ENCODE results near the gene UNC80. TPM values are rescaled to one million over a fixed set of nuclear protein-coding genes. Genes with fewer than 3 reads are reported as not detected.

Gene UNC80
- total RNA-seq, 1 experiment from 2014 or later: 0.17 TPM

DNA sequence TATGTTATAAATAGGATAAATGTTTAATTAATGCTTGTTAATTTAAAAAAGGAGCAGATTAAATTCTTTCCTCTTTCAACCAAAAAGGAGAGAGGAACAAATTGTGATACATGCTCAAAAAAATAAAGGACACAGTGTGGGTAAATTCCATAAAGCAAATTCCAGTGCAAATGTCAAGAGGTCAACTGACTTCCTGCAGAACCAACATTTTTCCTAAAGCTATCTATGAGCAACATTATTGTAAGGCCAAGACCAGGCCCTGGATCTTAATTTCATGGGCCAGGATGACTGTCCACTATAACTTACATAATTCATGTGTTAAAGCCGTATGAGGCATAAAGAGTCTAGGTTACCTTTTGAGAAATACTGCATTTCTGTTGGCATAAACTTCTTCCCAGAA is 136.9 kb downstream of the UNC80 start:
- H3K4me3 ChIP-seq (ENCODE audit: insufficient read depth, low read depth, low read length): no peak overlapping the region
- H3K27me3 ChIP-seq (ENCODE audit: control insufficient read depth, insufficient read depth, low read length): no peaks in the 10 kb centered on the region
- no peaks in the 10 kb centered on the region for H3K36me3 ChIP-seq (replicated peaks; ENCODE audit: control insufficient read depth, insufficient read depth, low read length)
- DNase-seq: no peak

- Histone ChIP-seq H3K27me3 (ENCODE audit: control insufficient read depth, insufficient read depth, low read length) (no peaks in the 10 kb centered on the region), H3K36me3 (replicated peaks; ENCODE audit: control insufficient read depth, insufficient read depth, low read length) (no peaks in the 10 kb centered on the region), H3K4me3 (ENCODE audit: insufficient read depth, low read depth, low read length) (no peak overlapping the region)
- no peak for DNase-seq
These were observed 139.9 kb downstream of the UNC80 start for GRCh38 chr2:209911486-209911885.

DNA sequence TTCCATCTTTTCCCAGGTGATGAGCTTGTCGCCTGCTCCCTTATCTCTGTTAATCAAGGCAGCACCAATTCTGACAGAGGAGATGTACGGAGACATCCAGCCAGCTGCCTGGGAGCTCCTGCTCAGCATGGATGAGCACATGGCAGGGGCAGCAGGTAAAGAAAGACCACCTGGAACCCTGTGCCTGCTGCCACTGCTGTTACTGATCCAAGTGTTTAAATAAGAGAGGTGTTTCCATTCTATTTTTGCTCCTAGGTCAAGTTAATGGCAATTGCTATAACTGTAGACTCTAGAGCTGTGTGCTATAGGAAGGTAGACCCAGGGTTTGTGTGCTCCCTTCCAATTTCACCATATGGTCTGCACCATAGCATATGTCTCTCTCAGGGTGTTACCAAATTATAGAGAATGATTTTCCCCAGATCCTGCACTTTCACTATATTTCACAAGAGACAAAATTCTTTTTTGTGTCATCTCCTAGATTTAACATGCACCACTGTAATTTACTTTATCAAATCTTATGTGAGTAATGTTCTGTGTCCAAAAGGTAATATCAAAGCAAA is 142.2 kb downstream of the UNC80 start:
- Histone ChIP-seq H3K36me3 (replicated peaks; ENCODE audit: control insufficient read depth, insufficient read depth, low read length) (no peaks in the 10 kb centered on the region), H3K4me3 (ENCODE audit: insufficient read depth, low read depth, low read length) (no peak overlapping the region), H3K27me3 (ENCODE audit: control insufficient read depth, insufficient read depth, low read length) (no peaks in the 10 kb centered on the region)
- DNase-seq: no peak

GRCh38 chr2:209917154-209917771 is 145.6 kb downstream of the UNC80 start:
- Histone ChIP-seq H3K36me3 (replicated peaks; ENCODE audit: control insufficient read depth, insufficient read depth, low read length) (no peaks in the 10 kb centered on the region), H3K27me3 (ENCODE audit: control insufficient read depth, insufficient read depth, low read length) (no peaks in the 10 kb centered on the region), H3K4me3 (ENCODE audit: insufficient read depth, low read depth, low read length) (no peak overlapping the region)
- DNase-seq: no peak

GRCh38 chr2:209918251-209918650 is 146.6 kb downstream of the UNC80 start:
- no peak for DNase-seq
- Histone ChIP-seq H3K4me3 (ENCODE audit: insufficient read depth, low read depth, low read length) (no peak overlapping the region), H3K36me3 (replicated peaks; ENCODE audit: control insufficient read depth, insufficient read depth, low read length) (no peaks in the 10 kb centered on the region), H3K27me3 (ENCODE audit: control insufficient read depth, insufficient read depth, low read length) (no peaks in the 10 kb centered on the region)

GRCh38 chr2:209922116-209922515 is 150.5 kb downstream of the UNC80 start:
- DNase-seq: no peak
- no peaks in the 10 kb centered on the region for H3K27me3 ChIP-seq (ENCODE audit: control insufficient read depth, insufficient read depth, low read length)
- H3K4me3 ChIP-seq (ENCODE audit: insufficient read depth, low read depth, low read length): no peak overlapping the region
- no peaks in the 10 kb centered on the region for H3K36me3 ChIP-seq (replicated peaks; ENCODE audit: control insufficient read depth, insufficient read depth, low read length)

GRCh38 chr2:209929369-209929768 is 157.7 kb downstream of the UNC80 start:
- H3K27me3 ChIP-seq (ENCODE audit: control insufficient read depth, insufficient read depth, low read length): no peaks in the 10 kb centered on the region
- no peak for DNase-seq
- H3K36me3 ChIP-seq (replicated peaks; ENCODE audit: control insufficient read depth, insufficient read depth, low read length): no peaks in the 10 kb centered on the region
- no peak overlapping the region for H3K4me3 ChIP-seq (ENCODE audit: insufficient read depth, low read depth, low read length)

DNA sequence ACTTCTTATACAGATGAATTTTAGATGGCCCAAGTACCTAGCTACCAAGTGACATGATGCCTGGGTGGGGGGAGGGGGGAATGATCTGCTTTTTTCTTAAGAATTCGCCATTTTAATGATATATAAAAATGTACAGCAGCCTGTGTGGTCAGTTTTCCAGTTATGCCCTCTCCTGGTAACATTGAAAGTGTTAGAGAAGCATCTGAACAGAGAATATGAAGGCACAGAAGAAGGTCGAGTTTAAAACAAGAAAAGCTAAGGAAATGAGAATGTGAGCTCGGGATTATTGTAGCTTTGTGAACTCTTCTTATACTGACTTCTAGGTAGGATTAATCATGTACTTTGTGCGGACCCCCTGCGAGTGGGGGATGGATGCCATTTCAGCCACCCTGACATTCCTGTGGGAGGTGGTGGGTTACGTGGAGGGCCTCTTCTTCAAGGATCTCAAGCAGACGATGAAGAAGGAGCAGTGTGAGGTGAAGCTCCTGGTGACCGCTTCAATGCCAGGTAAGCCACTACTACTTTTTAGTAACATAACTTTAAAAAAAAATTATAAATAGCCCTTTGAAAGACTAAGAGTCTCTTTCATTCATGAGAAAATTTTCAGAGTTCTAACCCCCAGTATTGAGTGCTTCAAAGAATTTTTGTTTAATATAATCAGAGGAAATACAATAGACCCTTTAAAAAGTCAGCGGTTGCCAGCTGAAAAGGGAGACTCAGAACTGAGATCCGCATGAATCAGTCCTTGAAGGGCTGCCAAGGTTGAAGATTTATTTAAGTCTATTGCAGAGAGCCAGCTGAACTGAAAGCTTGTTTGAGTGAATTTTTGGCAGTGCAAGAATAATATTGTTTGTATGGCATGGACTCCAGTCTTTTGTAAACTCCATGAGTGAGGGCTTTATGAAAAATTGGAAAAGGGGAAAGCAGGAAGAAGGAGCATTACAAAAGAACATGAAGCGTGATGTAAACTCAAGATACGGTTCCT is 162.2 kb downstream of the UNC80 start:
- no peak for DNase-seq
- no peaks in the 10 kb centered on the region for H3K27me3 ChIP-seq (ENCODE audit: control insufficient read depth, insufficient read depth, low read length)
- no peaks in the 10 kb centered on the region for H3K36me3 ChIP-seq (replicated peaks; ENCODE audit: control insufficient read depth, insufficient read depth, low read length)
- no peak overlapping the region for H3K4me3 ChIP-seq (ENCODE audit: insufficient read depth, low read depth, low read length)

GRCh38 chr2:209936106-209936666 is 164.6 kb downstream of the UNC80 start:
- no peaks in the 10 kb centered on the region for H3K27me3 ChIP-seq (ENCODE audit: control insufficient read depth, insufficient read depth, low read length)
- no peaks in the 10 kb centered on the region for H3K36me3 ChIP-seq (replicated peaks; ENCODE audit: control insufficient read depth, insufficient read depth, low read length)
- DNase-seq: no peak
- H3K4me3 ChIP-seq (ENCODE audit: insufficient read depth, low read depth, low read length): no peak overlapping the region

GRCh38 chr2:209937893-209938292 is 166.3 kb downstream of the UNC80 start:
- no peaks in the 10 kb centered on the region for H3K27me3 ChIP-seq (ENCODE audit: control insufficient read depth, insufficient read depth, low read length)
- no peak for DNase-seq
- H3K36me3 ChIP-seq (replicated peaks; ENCODE audit: control insufficient read depth, insufficient read depth, low read length): no peaks in the 10 kb centered on the region
- no peak overlapping the region for H3K4me3 ChIP-seq (ENCODE audit: insufficient read depth, low read depth, low read length)

DNA sequence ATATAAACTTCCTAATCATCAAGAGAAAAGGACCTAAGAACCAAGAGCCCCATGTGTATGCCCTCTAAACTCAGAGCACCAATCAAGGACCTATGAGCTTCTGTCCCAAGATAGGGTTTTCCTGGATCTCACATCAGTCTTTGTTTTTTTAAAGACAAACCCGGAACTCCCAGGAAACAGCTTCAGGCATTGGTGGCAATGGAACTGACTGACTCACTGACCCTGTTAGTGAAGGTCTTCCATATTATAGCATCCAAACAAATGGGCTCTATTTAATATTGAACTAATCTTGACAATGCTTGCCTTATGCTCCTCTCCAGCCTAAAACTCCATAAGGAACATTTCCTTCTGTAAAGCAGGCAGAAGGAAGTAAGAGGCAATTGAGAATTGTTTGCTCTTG is 167.3 kb downstream of the UNC80 start:
- H3K4me3 ChIP-seq (ENCODE audit: insufficient read depth, low read depth, low read length): no peak overlapping the region
- H3K36me3 ChIP-seq (replicated peaks; ENCODE audit: control insufficient read depth, insufficient read depth, low read length): no peaks in the 10 kb centered on the region
- H3K27me3 ChIP-seq (ENCODE audit: control insufficient read depth, insufficient read depth, low read length): no peaks in the 10 kb centered on the region
- no peak for DNase-seq

- no peak overlapping the region for H3K4me3 ChIP-seq (ENCODE audit: insufficient read depth, low read depth, low read length)
- DNase-seq: no peak
These were observed 169.3 kb downstream of the UNC80 start for GRCh38 chr2:209940936-209941335.

GRCh38 chr2:209942426-209942825 is 170.8 kb downstream of the UNC80 start:
- Histone ChIP-seq H3K36me3 (replicated peaks; ENCODE audit: control insufficient read depth, insufficient read depth, low read length) (no peaks in the 10 kb centered on the region), H3K4me3 (ENCODE audit: insufficient read depth, low read depth, low read length) (no peak overlapping the region), H3K27me3 (ENCODE audit: control insufficient read depth, insufficient read depth, low read length) (no peaks in the 10 kb centered on the region)
- no peak for DNase-seq

More at GRCh38 chr2:209940936-209941335, 169.3 kb downstream of the UNC80 start:
- Histone ChIP-seq H3K36me3 (replicated peaks; ENCODE audit: control insufficient read depth, insufficient read depth, low read length) (no peaks in the 10 kb centered on the region), H3K27me3 (ENCODE audit: control insufficient read depth, insufficient read depth, low read length) (no peaks in the 10 kb centered on the region)

DNA sequence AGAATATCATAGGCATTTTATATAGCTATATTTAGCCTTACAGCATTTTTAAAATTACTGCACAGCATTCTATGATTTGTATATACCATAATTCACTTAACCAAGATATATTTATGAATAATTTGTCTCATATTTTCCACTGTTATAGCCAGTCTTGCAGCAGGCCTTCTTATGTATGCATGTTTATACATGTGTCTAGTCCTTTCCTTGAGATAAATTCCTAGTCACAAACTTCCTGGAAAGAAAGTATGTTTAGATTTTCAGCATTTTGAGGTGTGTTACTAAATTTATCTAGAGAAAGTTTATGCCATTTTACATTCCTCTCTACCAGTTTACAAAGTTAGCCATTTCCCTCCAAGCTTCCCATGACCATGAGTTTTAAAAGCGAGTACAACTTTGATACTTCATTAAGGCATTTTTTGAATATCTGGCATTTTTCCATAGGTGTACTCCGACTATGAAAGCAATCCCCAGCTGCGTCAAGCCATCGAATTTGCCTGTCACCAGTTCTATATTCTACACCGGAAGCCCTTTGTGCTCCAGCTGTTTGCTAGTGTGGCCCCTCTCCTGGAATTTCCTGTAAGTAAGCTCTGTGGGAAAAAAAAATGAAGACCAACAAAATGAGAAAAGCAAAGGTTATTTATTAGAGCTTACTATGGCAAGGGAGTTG is 171.4 kb downstream of the UNC80 start:
- DNase-seq: no peak
- no peaks in the 10 kb centered on the region for H3K27me3 ChIP-seq (ENCODE audit: control insufficient read depth, insufficient read depth, low read length)
- H3K4me3 ChIP-seq (ENCODE audit: insufficient read depth, low read depth, low read length): no peak overlapping the region
- no peaks in the 10 kb centered on the region for H3K36me3 ChIP-seq (replicated peaks; ENCODE audit: control insufficient read depth, insufficient read depth, low read length)

All from H7 (cell line).